GM23248 (cell line): Measurements from ENCODE around the gene ERMAP. TPM values are rescaled to one million over a fixed set of nuclear protein-coding genes. Genes with fewer than 3 reads are reported as not detected.

Source experiments
- DNase-seq: peaks from one replicate; pipeline ENCODE4 v3.0.0-alpha.2; 2015
- H2AFZ ChIP-seq: fragments of 200-600 bp; sonication (generic); 2 replicates; pipeline ENCODE4 v1.6.1; 2016; ENCODE audit warnings: antibody characterized with exemption
- H3F3A ChIP-seq: fragments of 200-600 bp; sonication (generic); 2 replicates; pipeline ENCODE4 v1.6.1; 2016; ENCODE audit warnings: mild to moderate bottlenecking, antibody characterized with exemption, mixed run types; ENCODE audit not compliant: insufficient read depth
- H3K27ac ChIP-seq: fragments of 200-600 bp; sonication (generic); 2 replicates; pipeline ENCODE4 v1.5.1; 2016; ENCODE audit warnings: mild to moderate bottlenecking
- H3K27me3 ChIP-seq: fragments of 200-600 bp; sonication (generic); replicated peaks from 2 replicates; pipeline ENCODE4 v1.6.1; 2016; ENCODE audit warnings: mild to moderate bottlenecking; ENCODE audit not compliant: insufficient read depth
- H3K36me3 ChIP-seq: fragments of 200-600 bp; sonication (generic); 2 replicates; pipeline ENCODE4 v1.6.1; 2016; ENCODE audit warnings: low read depth, mild to moderate bottlenecking
- H3K4me1 ChIP-seq: fragments of 200-600 bp; sonication (generic); 2 replicates; pipeline ENCODE4 v1.6.1; 2016; ENCODE audit warnings: mild to moderate bottlenecking; ENCODE audit not compliant: insufficient read depth
- H3K4me2 ChIP-seq: fragments of 200-600 bp; sonication (generic); one replicate; pipeline ENCODE4 v1.6.1; 2016; ENCODE audit warnings: mild to moderate bottlenecking; ENCODE audit not compliant: unreplicated experiment
- H3K4me3 ChIP-seq: fragments of 200-600 bp; sonication (generic); 2 replicates; pipeline ENCODE4 v1.5.1; 2016; ENCODE audit warnings: mild to moderate bottlenecking
- H3K79me2 ChIP-seq: fragments of 200-600 bp; sonication (generic); 2 replicates; pipeline ENCODE4 v1.6.1; 2016; ENCODE audit warnings: mild to moderate bottlenecking; ENCODE audit not compliant: insufficient read depth
- H3K9ac ChIP-seq: fragments of 200-600 bp; sonication (generic); 2 replicates; pipeline ENCODE4 v1.6.1; 2016; ENCODE audit warnings: mild to moderate bottlenecking
- H3K9me2 ChIP-seq: fragments of 200-600 bp; sonication (generic); 2 replicates; pipeline ENCODE4 v1.6.1; 2016; ENCODE audit warnings: mixed run types, mild to moderate bottlenecking, moderate library complexity; ENCODE audit not compliant: insufficient read depth
- H3K9me3 ChIP-seq: fragments of 200-600 bp; sonication (generic); one replicate; pipeline ENCODE4 v1.6.1; 2017; ENCODE audit warnings: low read depth
- H4K20me1 ChIP-seq: fragments of 200-600 bp; sonication (generic); 2 replicates; pipeline ENCODE4 v1.6.0; 2016; ENCODE audit not compliant: insufficient read depth
- EZH2 ChIP-seq: fragments of 200-600 bp; sonication (generic); IDR thresholded peaks from 2 replicates; pipeline ENCODE4 v1.6.1; 2018; ENCODE audit warnings: antibody characterized with exemption, mild to moderate bottlenecking; ENCODE audit not compliant: insufficient read depth, poor library complexity, severe bottlenecking
- EZH2phosphoT487 ChIP-seq: fragments of 200-600 bp; sonication (generic); IDR thresholded peaks from 2 replicates; pipeline ENCODE4 v1.6.1; 2018; ENCODE audit warnings: antibody characterized with exemption, moderate library complexity, mild to moderate bottlenecking, low read depth; ENCODE audit not compliant: insufficient read depth
- WGBS, 2 experiments: methylation state at CpG; one replicate each; pipeline ENCODE4 v1.1.6; 2015 to 2017; ENCODE audit warnings: low lambda C conversion rate in 2 of 2, low coverage in 1 of 2; ENCODE audit errors: missing lambda C conversion rate in 2 of 2; 5-methylcytosine and 5-hydroxymethylcytosine counted together
- in situ Hi-C: fragments of 300-500 bp; cut with MboI; formaldehyde crosslinking; loops from 2 replicates; pipeline ENCODE4 v1.15.0; 2020
- polyA plus RNA-seq: library from polyadenylated mRNA; unstranded; fragments of >200 nt; fragmentation: Nextera tagmentation; extraction: Ambion mirVana; gene quantifications from 2 replicates; pipeline ENCODE4 v1.2.1, GENCODE V29; 2016
- total RNA-seq: library from RNA; depleted of rRNA; stranded (reverse); fragments of >200 nt; shearing (Covaris generic); gene quantifications from 2 replicates; pipeline ENCODE4 v1.2.3, GENCODE V29; 2014

Gene ERMAP
- total and polyA plus RNA-seq, 2 experiments from 2014 or later, result 7.0 to 18.4 TPM

DNA sequence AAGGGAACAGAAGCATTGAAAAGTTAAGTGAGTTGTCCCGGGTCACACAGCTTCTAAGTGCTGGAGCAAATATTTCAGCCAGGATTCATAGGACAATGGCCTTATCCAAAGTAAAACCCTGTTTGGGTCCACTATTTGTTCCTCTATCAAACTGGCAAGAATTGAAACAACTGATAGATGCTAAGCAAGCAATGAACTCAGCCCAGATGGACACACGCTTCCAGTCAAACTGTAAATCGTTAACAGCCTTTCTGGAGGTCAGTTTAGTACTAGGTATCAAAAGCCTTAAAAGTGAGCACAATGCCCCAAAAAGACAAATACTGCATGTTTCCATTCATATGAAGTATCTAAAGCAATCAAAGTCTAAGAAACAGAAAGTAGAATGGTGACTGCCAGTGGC lies 1.1 kb downstream of the ERMAP start:
- no peaks in the 10 kb centered on the region for H4K20me1 ChIP-seq
- no peak overlapping the region for H3K27ac ChIP-seq
- H3K4me3 ChIP-seq, result peak overlapping the region; percentile 85
- H3K9ac ChIP-seq, result peak overlapping the region; percentile 92; the same call in 1 of the 2 replicates
- peaks cover 44% of the 10 kb centered on the region for H3K79me2 ChIP-seq
- no peaks in the 10 kb centered on the region for H3K9me2 ChIP-seq
- no peaks in the 10 kb centered on the region for H3K27me3 ChIP-seq
- TF ChIP-seq EZH2 (no peak), EZH2phosphoT487 (no peak)
- H3K4me2 ChIP-seq, result peak overlapping the region; percentile 80
- H3K36me3 ChIP-seq, result no peaks in the 10 kb centered on the region
- 0 out of 2 replicates have a peak overlapping the region, but pooled peaks have one; percentile 73 for H2AFZ ChIP-seq
- peaks cover 15% of the 10 kb centered on the region for H3F3A ChIP-seq
- in situ Hi-C loops, result no loop called here
- WGBS, 2 experiments, result 92 to 94% methylated on average over 3 of the region's 3 CpGs
- no peaks in the 10 kb centered on the region for H3K9me3 ChIP-seq
- peaks cover 21% of the 10 kb centered on the region for H3K4me1 ChIP-seq
- no peak for DNase-seq

DNA sequence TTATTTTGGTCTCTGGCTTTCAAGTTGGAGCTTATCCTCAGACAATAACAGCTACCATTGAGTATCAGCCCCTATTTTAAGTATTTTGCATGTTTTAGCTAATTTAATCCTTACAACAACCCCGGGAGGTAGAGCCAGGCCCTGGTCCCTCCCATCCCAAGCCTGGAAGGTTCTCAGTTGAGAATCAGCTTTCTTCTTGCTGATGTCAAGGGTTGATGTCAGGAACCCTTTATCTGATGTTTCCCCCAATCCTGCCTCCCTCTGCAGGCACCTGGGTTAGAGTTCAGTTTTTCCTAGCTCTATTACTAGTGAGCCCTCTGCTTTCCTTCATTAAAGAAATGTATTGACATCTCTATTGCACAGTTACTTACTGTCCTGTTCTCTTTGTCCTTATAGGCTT lies 3.9 kb downstream of the ERMAP start:
- Histone ChIP-seq H2AFZ (no peak overlapping the region), H3K4me2 (no peak overlapping the region), H3K79me2 (peaks cover 44% of the 10 kb centered on the region), H4K20me1 (no peaks in the 10 kb centered on the region), H3K9ac (no peak overlapping the region), H3K27me3 (no peaks in the 10 kb centered on the region), H3K4me3 (no peak overlapping the region), H3K27ac (no peak overlapping the region), H3K36me3 (no peaks in the 10 kb centered on the region), H3F3A (peaks cover 17% of the 10 kb centered on the region), H3K9me2 (no peaks in the 10 kb centered on the region), H3K4me1 (peaks cover 21% of the 10 kb centered on the region), H3K9me3 (no peaks in the 10 kb centered on the region)
- in situ Hi-C loops, result no loop called here
- WGBS, 2 experiments, result 0 to 6% methylated on average over 1 of the region's 1 CpG
- no peak for DNase-seq
- TF ChIP-seq EZH2 (no peak), EZH2phosphoT487 (no peak)

- no peak overlapping the region for H3K4me2 ChIP-seq
- 95 to 97% methylated on average over 2 of the region's 2 CpGs for WGBS, 2 experiments
- H3K9me2 ChIP-seq, result no peaks in the 10 kb centered on the region
- H3K4me3 ChIP-seq, result no peak overlapping the region
- H3K27ac ChIP-seq, result no peak overlapping the region
- H2AFZ ChIP-seq, result no peak overlapping the region
- DNase-seq, result no peak
- H3F3A ChIP-seq, result peaks cover 17% of the 10 kb centered on the region
- H4K20me1 ChIP-seq, result no peaks in the 10 kb centered on the region
- H3K36me3 ChIP-seq, result no peaks in the 10 kb centered on the region
- no peaks in the 10 kb centered on the region for H3K9me3 ChIP-seq
- H3K79me2 ChIP-seq, result peaks cover 44% of the 10 kb centered on the region
- H3K9ac ChIP-seq, result no peak overlapping the region
- H3K27me3 ChIP-seq, result no peaks in the 10 kb centered on the region
- no peak for TF ChIP-seq EZH2
- no peak for TF ChIP-seq EZH2phosphoT487
- in situ Hi-C loops, result no loop called here
- peaks cover 13% of the 10 kb centered on the region for H3K4me1 ChIP-seq
Observed at GRCh38 chr1:42821690-42822089, 4.8 kb downstream of the ERMAP start.

- H3K9ac ChIP-seq, result 0 out of 2 replicates have a peak overlapping the region, but pooled peaks have one; percentile 20
- 17 to 18% methylated on average over 2 of the region's 2 CpGs for WGBS, 2 experiments
- no peak for TF ChIP-seq EZH2
- no peak for TF ChIP-seq EZH2phosphoT487
- H2AFZ ChIP-seq, result no peak overlapping the region
- H3K4me3 ChIP-seq, result no peak overlapping the region
- H3K27ac ChIP-seq, result peak overlapping the region; percentile 36
- H4K20me1 ChIP-seq, result no peaks in the 10 kb centered on the region
- H3K27me3 ChIP-seq, result no peaks in the 10 kb centered on the region
- in situ Hi-C loops, result no loop called here
- peaks cover 17% of the 10 kb centered on the region for H3F3A ChIP-seq
- H3K9me3 ChIP-seq, result no peaks in the 10 kb centered on the region
- H3K79me2 ChIP-seq, result peaks cover 39% of the 10 kb centered on the region
- peak; percentile 57 for DNase-seq
- no peaks in the 10 kb centered on the region for H3K9me2 ChIP-seq
- H3K4me2 ChIP-seq, result peak overlapping the region; percentile 37
- peaks cover 13% of the 10 kb centered on the region for H3K4me1 ChIP-seq
- H3K36me3 ChIP-seq, result no peaks in the 10 kb centered on the region
Observed at GRCh38 chr1:42822800-42823392, 6.0 kb downstream of the ERMAP start.
